GM18517 (cell line): ENCODE measurements around the gene FLAD1.
A peak's percentile ranks its signal among the peaks of the same experiment; 100 is the strongest.

Experiments
- ATAC-seq: cut with Tn5 transposase; IDR thresholded peaks from one replicate; pipeline ENCODE4 v1.9.1; 2021; ENCODE audit warnings: mild to moderate bottlenecking, moderate library complexity; ENCODE audit not compliant: unreplicated experiment

The FLAD1 gene

GRCh38 chr1:155014709-155015508 is 31.8 kb downstream of the FLAD1 start:
- ATAC-seq = no peak

DNA sequence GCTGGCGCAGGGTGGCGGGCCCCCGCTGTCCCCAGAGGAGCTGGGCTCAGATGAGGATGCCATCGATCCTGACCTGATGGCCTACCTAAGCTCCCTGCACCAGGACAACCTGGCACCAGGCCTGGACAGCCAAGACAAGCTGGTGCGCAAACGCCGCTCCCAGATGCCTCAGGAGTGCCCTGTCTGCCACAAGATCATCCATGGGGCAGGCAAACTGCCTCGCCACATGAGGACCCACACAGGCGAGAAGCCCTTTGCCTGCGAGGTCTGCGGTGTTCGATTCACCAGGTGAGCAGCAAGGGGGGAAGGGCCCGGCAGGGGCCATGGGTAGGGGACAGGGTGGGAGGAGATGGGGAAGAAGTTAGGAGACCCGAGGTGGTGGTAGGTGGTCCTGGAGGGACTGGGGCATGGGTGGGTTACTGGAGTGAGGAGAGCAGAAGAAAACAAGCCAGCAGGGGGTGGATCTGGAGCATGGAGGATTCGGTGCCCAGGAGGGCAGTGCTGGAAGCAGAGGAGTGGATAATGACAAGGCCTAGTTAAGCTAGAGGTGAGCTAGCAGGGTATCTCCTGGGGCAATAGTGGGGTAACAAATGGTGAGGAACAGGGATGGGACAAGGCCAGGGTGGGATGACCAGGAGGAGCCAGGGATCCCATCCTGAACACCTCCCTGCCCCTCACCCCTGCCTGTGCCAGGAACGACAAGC is 32.5 kb downstream of the FLAD1 start:
- ATAC-seq = no peak

- no peak for ATAC-seq
These were observed 33.2 kb downstream of the FLAD1 start for GRCh38 chr1:155016231-155016831.

DNA sequence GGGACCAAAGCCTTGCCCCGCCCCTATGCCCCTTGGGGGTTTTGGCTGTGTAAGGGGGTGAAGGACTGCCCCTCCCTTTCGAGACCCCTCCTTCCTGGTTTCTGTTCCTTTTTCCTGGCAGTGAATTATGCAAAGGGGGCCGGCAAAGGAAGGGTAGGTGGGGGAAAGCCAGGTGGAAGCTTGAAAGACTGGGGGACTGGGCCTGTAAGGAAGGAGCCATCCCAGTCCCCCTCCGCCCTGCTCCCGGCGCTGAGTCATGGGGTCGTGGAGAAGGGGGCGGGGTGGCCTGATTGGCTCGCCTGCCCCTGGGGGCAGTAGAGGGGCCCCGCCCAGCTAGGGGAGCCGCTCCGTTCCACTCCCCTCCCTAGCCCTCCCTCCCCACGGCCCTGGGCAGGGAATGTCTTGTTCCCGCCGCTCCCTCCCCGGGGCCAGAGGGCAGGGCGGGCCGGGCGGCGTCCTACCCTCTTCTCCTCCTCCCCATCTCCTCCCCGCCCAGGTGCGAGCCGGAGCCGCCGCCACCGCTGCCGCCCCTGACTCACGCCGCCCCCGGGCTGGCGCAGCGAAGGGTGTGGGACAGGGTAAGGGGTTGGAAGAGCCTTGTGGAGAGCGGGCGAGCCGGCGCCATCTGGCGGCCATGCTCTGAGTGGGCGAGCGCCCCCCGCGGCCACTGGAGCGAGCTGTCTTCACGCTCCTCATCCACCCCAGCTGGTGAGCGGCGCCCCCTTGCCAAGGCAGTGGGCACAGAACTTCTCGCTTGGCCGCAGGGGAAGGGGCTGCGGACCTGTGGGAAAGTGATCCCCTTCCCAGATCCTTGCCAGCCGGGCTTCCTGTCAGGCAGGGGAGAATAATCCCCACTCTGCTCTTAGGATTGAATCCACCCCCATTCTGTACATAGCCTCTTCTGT is 34.1 kb downstream of the FLAD1 start:
- peak; percentile 83 for ATAC-seq

- no peak for ATAC-seq
These were observed 34.8 kb downstream of the FLAD1 start for GRCh38 chr1:155017946-155018316.

- no peak for ATAC-seq
These were observed 35.6 kb downstream of the FLAD1 start for GRCh38 chr1:155018617-155019348.

GRCh38 chr1:155019377-155020245 is 36.5 kb downstream of the FLAD1 start:
- no peak for ATAC-seq

GRCh38 chr1:155022136-155022926 is 39.2 kb downstream of the FLAD1 start:
- ATAC-seq = no peak

- ATAC-seq = no peak
These were observed 39.7 kb downstream of the FLAD1 start for GRCh38 chr1:155022927-155023236.

DNA sequence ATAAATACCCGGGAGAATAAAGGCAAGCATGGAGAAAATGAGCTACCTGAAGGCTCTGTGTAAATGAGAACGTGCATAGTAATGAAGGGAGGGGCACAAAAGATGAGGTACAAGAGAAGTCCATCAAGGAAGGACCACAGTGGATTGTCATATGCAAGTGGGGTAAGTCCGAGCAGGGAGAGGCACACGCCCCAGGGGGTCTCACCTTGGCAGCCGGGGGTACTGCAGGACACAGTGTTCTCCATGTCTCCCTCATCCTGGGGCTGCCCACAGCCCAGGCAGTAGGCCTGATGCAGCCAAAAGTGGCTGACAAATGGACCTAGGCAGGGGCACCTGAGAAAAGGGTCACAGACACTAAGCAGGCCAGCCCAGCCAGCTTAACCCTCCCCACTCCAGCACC is 40.5 kb downstream of the FLAD1 start:
- ATAC-seq = no peak

DNA sequence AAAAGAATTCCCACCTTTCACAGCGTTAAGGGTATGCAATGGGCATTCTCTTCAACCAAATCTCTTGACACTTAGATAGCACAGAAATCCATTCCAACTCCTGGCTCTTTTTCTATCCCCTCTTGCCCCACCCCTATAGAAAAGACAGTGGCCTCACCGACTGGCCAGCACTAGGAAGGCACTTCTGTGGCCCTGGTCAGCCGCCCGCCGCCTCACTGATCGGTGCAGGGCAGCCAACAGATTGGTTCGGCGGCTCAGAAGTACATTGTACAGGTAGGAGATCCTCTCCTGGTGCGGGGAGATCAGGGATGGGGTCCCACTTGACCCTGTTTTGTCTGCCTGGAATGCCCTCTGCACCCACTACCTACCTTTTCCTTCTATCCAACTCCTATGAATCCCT is 41.2 kb downstream of the FLAD1 start:
- ATAC-seq = no peak

DNA sequence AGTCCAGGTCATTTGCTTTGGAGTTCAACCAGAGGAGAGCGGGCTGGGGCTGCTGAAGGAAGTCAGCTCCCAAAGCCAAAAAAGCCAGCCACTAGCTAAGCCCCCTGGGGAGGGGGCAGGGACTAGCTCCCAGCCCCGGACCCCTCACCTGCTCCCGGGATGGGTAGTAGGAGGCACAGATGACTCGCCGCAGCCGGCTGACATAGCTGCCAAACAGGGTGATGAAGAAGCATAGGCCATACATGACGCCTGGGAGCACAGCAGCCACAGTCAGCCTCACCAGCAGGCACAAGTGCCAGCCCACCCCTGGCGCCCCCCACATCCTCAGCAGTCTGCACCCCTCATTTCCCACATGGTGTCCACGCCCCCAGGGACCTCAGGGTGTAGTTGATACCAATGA is 43.0 kb downstream of the FLAD1 start:
- no peak for ATAC-seq

GRCh38 chr1:155026588-155026987 is 43.4 kb downstream of the FLAD1 start:
- ATAC-seq = no peak

DNA sequence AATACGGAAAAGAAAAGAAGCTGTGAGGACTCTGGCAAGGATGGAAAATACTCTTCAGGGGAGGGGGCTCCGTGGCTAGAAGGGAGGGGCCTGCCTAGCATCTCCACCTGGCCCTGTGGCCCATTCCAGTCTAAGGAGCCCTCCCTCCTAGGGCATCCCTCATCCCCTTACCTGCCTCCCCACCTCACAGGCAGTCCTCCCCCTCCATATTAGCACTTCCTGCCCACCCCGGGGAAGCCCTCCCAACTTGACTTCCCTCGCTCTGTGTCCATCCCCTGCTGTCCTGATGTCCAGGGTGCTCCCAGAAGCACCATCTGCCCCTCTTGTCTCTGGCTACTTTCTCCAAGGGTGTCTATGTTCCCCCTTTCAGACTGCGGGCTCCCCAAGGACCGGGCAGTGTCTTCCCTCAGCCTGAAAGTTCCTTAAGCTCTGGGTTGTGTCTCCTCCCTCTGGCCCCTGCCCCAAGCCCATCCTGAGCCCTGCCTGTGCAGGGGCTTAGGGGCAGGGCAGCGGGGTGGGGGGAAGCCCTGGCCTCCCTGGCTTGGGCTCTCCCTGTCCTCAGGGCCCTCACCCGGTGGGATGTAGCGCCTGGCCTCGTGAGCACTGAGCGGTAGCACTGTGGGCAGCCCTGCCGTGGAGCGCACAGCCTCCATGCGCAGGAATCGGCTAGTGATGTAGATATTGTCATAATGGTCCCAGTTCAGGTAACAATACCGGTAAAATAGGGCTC is 46.5 kb downstream of the FLAD1 start:
- no peak for ATAC-seq

GRCh38 chr1:155030243-155030795 is 47.2 kb downstream of the FLAD1 start:
- ATAC-seq = no peak

DNA sequence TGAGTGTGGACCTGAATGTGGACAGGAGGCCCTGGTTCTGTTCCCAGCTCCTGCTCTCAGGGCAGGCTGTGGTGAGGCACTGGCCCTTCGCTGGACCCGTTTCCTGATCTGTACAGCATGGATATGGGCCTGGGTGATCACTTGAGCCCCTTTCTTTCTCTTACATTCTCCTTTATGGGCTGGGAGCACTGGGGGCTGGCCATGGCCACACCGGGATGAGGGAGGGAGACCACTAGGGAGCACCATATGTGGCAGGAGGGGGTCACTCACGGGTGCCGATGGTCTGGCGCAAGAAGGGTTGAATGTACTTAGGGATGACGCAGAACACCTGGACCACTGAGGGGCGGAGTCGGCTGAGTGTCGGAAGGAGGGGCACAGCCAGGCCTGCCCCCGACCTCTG is 47.8 kb downstream of the FLAD1 start:
- no peak for ATAC-seq

- ATAC-seq = no peak
These were observed 49.7 kb downstream of the FLAD1 start for GRCh38 chr1:155032886-155033285.

- ATAC-seq = no peak
These were observed 50.4 kb downstream of the FLAD1 start, which contains the start of the genes DCST1 and DCST2 for GRCh38 chr1:155033524-155033923. DCST1 (plus strand) TSS chr1:155033824; CDS start chr1:155034037, 213 bp downstream. DCST2 (minus strand) TSS chr1:155033781; CDS start chr1:155033701, 80 bp downstream.
